Gastrocnemius medialis (tissue), 4 donors: Measurements from ENCODE around the gene SMG7.

Source experiments
- CTCF ChIP-seq, 5 experiments: fragments of 450-650 bp in 3 of 5; fragments of 200-600 bp in 2 of 5; sonication (generic) in 2 of 5; IDR thresholded peaks in 4 of 5; conservative IDR thresholded peaks in 1 of 5; 1 replicate in 4 of 5; 2 replicates in 1 of 5; pipeline ENCODE4 v1.5.1; 2016 to 2019; ENCODE audit warnings: antibody characterized with exemption in 5 of 5, mild to moderate bottlenecking in 3 of 5, moderate library complexity in 3 of 5
- POLR2A ChIP-seq, 2 donors: fragments of 450-650 bp; IDR thresholded peaks; one replicate each; pipeline ENCODE4 v1.6.1; 2017; ENCODE audit warnings: antibody characterized with exemption in 2 of 2, mild to moderate bottlenecking in 2 of 2, moderate library complexity in 2 of 2

- TF ChIP-seq CTCF (IDR thresholded peaks at IDR 0.05 in 4 of 5, conservative IDR thresholded peaks at IDR 0.05 in 1 of 5) (no peak), POLR2A (IDR thresholded peaks at IDR 0.05) (no peak)
Observed at GRCh38 chr1:183508694-183509093, 36.4 kb downstream of the SMG7 start.
